Measurements from ENCODE around the gene HMGXB4.

Gene HMGXB4

DNA sequence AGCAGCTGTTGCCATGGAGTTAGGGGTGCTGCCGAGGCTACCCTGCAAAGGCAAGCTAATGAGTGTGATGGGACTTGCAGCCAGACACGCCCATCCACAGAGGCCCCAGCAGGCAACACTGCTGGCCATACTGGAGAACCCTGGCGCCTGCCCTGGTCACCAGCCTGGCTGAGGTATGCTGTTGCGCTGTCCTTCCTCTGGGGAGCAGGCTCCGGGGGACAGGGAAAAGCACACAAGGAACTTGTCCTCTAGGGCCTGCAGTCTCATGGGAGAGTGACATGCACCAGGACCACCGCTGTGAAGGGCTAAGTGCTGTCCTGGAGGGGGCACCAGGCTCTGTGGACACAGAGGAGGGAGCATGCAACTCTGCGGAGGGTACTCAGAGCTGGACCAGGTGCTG is 78.2 kb downstream of the HMGXB4 start:
- TF ChIP-seq, protein P1, sequence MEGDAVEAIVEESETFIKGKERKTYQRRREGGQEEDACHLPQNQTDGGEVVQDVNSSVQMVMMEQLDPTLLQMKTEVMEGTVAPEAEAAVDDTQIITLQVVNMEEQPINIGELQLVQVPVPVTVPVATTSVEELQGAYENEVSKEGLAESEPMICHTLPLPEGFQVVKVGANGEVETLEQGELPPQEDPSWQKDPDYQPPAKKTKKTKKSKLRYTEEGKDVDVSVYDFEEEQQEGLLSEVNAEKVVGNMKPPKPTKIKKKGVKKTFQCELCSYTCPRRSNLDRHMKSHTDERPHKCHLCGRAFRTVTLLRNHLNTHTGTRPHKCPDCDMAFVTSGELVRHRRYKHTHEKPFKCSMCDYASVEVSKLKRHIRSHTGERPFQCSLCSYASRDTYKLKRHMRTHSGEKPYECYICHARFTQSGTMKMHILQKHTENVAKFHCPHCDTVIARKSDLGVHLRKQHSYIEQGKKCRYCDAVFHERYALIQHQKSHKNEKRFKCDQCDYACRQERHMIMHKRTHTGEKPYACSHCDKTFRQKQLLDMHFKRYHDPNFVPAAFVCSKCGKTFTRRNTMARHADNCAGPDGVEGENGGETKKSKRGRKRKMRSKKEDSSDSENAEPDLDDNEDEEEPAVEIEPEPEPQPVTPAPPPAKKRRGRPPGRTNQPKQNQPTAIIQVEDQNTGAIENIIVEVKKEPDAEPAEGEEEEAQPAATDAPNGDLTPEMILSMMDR (IDR thresholded peaks at IDR 0.05; ENCODE audit: unreplicated experiment in 3 of 3): no peak
- Mint-ChIP-seq H3K36me3 (ENCODE audit: low read depth) (peaks cover 37% of the 10 kb centered on the region), H3K4me3 (no peak overlapping the region), H3K9me3 (no peaks in the 10 kb centered on the region), H3K4me1 (no peaks in the 10 kb centered on the region), H3K27ac (no peak overlapping the region), H3K27me3 (ENCODE audit: low read depth) (no peaks in the 10 kb centered on the region)

DNA sequence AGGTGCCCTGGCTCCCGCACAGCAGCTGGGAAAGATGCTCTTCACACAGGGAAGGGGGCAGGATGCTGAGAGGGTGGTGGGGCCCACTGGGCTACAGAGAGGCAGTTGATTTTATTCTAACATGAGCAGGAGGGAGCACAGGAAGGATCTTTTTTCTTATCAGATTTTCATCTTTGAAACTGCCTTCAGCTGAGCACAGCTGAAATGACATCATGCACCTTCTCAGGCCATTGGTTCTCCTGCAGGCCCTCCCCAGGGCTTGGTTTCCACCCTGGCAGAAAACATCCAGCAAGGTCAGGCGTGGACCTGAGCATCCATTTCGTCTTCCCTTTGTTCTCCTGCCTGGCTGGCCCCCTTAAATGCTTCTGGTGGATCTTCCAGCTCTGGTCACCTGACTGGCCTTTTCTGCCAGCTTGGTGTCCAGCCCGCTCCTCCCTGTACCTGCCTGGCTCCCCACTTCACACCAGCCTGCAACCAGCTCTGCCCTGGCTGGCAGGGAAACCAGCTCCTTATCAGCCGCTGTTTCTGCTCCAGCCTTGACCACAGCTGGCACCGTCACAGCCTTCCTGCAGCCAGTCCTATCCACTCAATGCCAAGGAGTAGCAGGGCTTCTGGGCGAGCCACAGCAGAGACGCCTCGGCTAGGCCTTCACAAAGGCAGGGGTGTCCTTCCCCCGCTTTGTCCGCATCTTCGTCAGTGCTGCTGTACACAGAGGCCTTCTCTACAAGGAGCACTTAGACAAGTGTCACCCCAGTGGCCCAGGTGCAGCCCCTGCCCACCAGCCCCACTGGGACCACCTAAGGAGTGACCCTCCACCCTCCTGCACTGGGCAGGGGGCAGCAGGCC is 78.9 kb downstream of the HMGXB4 start:
- no peaks in the 10 kb centered on the region for H3K9me3 Mint-ChIP-seq
- H3K27ac Mint-ChIP-seq: no peak overlapping the region
- no peak overlapping the region for H3K4me3 Mint-ChIP-seq
- H3K4me1 Mint-ChIP-seq: no peaks in the 10 kb centered on the region
- TF ChIP-seq, protein P1 (IDR thresholded peaks at IDR 0.05; ENCODE audit: unreplicated experiment in 3 of 3): no peak
- no peaks in the 10 kb centered on the region for H3K27me3 Mint-ChIP-seq (ENCODE audit: low read depth)
- H3K36me3 Mint-ChIP-seq (ENCODE audit: low read depth): peaks cover 36% of the 10 kb centered on the region

DNA sequence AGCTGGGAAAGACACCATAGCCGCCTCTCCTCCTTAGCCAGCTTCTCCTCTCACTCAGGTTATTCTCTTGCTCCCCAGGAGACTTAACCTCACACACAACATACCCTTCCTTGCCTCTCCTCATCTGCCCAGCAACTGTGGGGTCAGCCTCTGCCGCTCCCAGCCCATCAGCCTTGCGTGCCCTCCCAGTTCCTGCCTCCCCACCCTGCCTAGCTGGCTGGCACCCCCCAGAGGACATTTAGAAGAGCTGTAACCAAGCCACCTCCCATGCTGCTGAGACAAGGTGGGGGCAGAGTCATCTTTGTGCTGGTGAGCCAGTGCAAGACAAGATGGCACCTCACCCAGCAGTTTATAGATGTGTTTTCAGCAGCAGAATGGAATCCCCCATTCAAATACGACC is 80.6 kb downstream of the HMGXB4 start:
- Mint-ChIP-seq H3K36me3 (ENCODE audit: low read depth) (peaks cover 25% of the 10 kb centered on the region), H3K27me3 (ENCODE audit: low read depth) (no peaks in the 10 kb centered on the region), H3K9me3 (no peaks in the 10 kb centered on the region), H3K27ac (peak overlapping the region in 1 of 3 experiments; percentile 38), H3K4me1 (no peaks in the 10 kb centered on the region), H3K4me3 (no peak overlapping the region)
- TF ChIP-seq, protein P1 (IDR thresholded peaks at IDR 0.05; ENCODE audit: unreplicated experiment in 3 of 3): no peak

DNA sequence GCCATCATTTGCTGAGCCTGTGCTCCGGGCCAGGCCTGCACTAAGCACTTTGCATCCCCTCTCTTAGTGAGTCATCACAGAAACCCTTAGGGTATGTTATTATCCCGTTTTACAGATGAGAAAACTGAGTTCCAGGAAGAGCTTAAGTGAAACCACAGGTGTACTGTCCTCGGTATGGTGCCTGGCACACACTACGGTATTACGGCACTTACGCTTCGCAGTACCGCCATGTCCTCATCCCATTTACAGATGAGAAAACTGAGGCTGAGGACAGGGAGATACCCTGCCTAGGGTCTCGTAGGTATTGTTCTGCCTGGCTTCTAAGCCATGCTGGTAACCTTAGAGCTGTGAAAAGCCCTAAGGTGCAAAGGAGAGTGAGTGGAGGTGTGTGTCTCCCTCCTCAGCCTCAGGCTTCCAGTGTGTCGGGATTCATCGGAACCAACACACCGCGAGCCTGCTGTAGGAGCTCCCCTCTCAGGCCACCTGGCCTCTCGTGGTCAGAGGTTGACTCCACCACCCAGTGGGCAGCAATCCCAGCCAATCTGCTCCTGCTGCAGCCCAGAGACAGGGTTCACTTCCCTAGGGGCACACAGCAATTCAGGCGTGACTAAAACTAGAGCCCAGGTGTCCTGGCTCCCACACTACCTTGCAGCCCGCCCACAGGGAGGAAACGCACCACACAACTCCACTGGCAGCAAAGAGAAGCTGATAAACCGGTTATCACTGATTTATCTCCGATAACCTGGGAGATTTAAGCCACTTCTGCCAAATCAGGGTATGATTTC is 84.0 kb downstream of the HMGXB4 start:
- Mint-ChIP-seq H3K9me3 (no peaks in the 10 kb centered on the region), H3K36me3 (ENCODE audit: low read depth) (peaks cover 15% of the 10 kb centered on the region), H3K4me3 (no peak overlapping the region), H3K27ac (no peak overlapping the region), H3K27me3 (ENCODE audit: low read depth) (no peaks in the 10 kb centered on the region), H3K4me1 (no peaks in the 10 kb centered on the region)
- TF ChIP-seq, protein P1 (IDR thresholded peaks at IDR 0.05; ENCODE audit: unreplicated experiment in 3 of 3): no peak

DNA sequence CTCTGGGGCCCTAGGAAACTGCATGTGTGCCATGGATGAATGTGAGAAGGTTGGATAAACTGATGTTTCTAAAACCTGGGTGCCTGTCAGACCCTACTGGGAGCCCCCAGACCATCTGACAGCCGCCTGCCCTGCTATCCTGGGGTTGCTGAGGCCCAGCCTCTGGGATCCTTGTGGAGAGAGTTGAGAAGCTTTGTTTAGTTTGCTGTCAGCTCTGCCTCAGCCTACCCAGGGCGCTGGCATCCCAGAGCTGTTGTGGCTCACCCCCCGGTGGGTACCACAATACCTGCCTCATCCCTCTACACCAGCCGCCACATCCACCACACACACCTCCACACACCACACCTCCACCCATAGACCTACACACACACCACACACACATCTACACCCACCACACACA is 85.1 kb downstream of the HMGXB4 start:
- TF ChIP-seq, protein P1 (IDR thresholded peaks at IDR 0.05; ENCODE audit: unreplicated experiment in 3 of 3): no peak
- no peak overlapping the region for H3K27ac Mint-ChIP-seq
- H3K4me1 Mint-ChIP-seq: no peaks in the 10 kb centered on the region
- peaks cover 11% of the 10 kb centered on the region for H3K36me3 Mint-ChIP-seq (ENCODE audit: low read depth)
- no peaks in the 10 kb centered on the region for H3K27me3 Mint-ChIP-seq (ENCODE audit: low read depth)
- no peak overlapping the region for H3K4me3 Mint-ChIP-seq
- no peaks in the 10 kb centered on the region for H3K9me3 Mint-ChIP-seq

All from nephron (organoid).